Measurements from ENCODE around the gene CAV1.
A peak's percentile ranks its signal among the peaks of the same experiment; 100 is the strongest.
"Not testable (repeated sequence)": the region's sequence is repeated elsewhere in the genome, so short reads cannot be mapped to it uniquely, and the experiment has no call there.

Gene CAV1

DNA sequence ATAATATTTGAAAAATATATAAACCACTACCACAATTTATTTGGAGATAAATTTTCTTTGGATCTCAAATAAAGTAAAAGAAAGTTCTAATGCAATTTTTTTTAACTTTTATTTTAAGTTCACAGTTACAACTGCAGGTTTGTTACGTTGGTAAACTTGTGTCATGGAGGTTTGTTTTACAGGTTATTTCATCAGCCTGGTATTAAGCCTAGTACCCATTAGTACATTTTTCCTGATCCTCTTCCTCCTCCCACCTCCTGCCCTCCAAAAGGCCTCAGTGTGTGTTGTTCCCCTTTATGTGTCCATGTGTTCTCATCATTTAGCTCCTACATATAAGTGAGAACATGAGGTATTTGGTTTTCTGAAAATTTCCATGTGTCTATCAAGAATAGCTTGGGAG, 54.5 kb downstream of the CAV1 start:
- no peak for DNase-seq

DNA sequence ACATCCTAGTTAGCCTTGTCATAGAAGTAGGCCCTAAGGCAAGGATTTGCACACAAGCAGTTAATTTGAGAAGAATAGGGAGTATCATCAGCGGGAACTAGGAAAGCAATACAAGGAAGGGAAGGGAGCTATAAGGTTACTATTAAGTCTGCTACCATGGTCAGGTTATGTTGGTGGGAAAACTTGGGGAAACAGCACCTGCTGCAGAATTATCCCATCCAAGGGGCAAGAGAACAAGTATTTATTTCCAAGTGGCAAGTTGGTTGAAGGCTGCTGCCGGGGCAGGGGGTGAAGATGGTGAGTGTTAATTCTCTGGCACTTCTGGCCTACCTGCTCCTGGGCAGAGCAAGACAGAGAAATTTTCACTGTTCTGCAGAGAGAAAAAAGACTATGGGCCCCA, 55.0 kb downstream of the CAV1 start:
- DNase-seq = no peak

DNA sequence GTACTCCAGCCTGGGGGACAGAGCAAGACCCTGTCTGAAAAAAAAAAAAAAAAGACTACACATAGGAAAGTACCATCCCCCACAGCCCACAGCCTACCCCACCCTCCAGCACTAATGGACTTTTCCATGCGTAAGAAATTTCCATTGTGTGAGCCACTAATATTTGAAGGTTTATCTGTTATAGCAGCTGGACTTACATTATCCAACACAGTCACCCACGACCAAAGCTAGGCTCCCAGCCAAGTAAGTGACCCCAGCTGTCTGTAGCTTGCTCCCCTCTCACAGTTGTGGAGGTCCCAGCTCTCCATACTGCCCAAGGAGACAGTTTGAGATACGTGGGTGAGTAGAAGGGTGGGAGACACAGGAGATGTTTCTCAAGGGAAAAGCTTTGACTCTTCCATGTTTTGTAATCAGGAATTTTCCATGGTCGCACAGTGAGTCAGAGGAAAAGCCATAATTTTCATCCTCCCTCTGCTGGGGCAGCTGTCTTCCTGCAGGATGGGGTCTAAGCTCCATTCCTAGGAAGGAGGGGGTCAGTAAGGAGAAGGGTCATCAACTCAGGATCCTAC, 57.4 kb downstream of the CAV1 start:
- no peak for DNase-seq

DNA sequence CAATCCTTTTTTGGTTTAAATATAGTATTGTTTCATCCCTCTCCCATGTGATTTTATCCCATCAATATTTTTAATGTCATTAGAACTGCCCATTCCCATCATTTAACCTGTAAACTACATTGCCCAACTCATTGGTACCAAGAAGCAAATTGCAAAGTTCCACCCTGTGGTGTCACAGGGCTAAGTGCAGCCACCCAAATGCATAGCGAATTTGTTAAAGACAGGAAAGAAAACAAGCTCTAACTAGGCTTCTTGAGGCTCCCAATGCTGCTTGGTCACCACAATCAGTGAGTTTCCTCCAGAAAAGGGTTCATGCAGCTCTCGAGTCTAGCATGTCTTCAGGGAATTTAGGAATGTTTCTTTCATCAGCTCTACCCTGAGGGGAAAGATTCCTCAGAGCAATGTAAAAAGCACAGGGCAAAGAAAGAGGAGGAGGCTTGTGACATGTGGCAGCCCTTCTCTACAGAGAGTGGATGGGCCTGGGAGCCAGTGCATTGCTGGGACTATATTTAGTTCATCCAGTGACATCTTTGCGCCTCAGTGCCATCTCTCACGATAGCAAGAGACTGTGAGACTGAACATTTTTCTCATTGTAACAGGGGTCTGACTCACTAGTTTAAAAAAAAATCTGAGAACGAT, 58.1 kb downstream of the CAV1 start:
- DNase-seq = no peak

DNA sequence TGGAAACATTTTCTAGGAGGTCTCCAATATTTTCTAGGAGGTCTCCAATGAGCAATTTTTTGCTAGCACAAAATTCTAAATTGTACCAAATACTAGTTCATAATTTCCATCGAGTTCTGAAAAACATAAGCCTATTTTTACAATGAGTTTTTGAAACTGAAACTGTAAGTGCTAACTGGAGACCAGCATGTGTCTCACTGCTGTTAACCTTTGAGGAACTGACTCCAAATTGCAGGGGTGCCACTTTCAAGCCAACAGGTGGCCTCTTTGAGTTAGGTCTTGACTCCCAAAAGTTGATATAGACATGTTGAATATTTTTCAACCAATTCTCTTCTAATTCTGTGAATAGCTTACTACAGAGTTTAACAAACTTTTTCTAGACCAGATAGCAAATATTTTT, 58.8 kb downstream of the CAV1 start:
- no peak for DNase-seq

DNA sequence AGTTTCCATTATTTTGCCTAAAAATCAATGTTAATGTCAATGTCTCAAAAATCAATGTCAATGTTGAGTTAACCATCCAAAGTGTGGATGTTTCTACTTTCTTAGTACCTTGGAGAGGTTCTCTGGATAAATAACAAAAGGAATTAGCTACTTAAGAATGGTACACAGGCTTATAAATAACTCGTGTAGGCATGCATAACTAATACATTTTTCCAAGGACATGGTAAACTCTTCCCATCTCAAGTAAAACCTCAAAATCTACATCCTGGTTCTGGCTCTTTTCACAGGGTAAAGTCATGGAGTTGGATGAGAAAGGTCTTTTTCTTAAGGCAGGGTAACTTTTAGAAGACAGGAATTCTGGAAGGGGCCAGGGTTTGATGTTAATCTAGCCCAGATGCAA, 59.9 kb downstream of the CAV1 start:
- DNase-seq = no peak

DNA sequence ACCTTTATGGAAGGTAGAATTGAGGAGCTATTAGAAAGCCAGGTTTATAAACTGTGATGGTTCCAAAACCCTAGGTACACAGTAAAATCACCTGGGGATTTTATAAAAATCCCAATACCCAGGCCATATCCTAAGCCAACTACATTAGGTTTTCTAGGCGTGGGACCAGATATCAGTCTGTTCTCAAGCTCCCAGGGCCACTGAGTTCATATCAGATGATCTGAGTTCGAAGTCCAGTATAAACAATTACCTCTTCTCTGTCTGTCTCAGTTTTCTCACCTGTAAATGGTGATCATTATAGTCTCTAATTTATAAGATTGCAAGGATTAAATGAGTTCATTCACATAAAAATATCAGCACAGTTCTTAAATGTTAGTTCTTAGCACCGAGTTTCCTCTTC, 60.6 kb downstream of the CAV1 start:
- DNase-seq = no peak

DNA sequence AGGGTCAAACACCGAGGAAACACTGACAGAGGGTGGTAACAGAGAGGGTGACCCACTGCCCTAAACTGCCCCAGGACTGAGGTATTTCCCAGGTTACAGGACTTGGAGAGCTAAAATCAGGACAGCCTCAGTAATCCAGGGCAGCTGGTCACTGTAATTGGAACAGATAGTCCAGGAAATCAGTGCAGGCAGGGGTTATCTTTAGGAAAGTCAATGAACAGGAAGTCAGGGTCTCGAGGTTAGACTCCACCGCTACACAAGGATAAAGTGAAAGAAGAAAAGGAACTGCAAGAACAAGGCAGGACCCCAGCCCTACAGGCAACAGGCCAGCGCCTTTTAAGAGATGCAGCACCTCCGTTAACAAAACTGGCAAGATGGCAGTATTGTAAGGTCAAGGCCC, 61.1 kb downstream of the CAV1 start:
- no peak for DNase-seq

DNA sequence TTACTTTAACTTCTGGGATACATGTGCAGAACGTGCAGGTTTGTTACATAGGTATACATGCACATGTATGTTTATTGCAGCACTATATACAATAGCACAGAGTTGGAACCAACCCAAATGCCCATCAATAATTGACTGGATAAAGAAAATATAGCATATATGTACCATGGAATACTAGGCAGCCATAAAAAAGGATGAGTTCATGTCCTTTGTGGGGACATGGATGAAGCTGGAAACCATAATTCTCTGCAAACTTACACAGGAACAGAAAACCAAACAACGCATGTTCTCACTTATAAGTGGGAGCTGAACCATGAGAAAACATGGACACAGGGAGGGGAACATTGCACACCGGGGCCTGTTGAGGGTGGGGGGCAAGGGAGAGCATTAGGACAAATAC, 62.4 kb downstream of the CAV1 start:
- not testable (repeated sequence) for DNase-seq

DNA sequence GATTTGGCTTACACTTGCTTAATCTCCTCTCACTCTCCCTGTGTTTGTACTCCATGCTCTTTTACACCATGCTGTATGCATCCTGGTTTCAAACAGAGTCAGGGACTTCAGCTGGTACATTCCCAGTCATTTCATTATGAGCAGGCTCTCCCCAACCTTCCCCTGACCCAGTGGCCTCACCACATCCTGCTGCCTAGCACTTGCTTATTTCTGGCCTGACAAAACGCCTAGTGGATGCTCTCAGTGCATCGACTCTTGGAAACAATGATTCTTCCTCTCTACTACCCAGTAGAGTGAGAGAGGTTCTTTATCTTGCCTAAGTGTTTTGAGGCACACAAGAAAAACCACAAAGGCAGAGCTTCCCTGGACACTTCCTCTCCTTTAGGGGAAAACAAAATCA, 63.4 kb downstream of the CAV1 start:
- DNase-seq = peak in 1 of 56 donors; percentile 3

DNA sequence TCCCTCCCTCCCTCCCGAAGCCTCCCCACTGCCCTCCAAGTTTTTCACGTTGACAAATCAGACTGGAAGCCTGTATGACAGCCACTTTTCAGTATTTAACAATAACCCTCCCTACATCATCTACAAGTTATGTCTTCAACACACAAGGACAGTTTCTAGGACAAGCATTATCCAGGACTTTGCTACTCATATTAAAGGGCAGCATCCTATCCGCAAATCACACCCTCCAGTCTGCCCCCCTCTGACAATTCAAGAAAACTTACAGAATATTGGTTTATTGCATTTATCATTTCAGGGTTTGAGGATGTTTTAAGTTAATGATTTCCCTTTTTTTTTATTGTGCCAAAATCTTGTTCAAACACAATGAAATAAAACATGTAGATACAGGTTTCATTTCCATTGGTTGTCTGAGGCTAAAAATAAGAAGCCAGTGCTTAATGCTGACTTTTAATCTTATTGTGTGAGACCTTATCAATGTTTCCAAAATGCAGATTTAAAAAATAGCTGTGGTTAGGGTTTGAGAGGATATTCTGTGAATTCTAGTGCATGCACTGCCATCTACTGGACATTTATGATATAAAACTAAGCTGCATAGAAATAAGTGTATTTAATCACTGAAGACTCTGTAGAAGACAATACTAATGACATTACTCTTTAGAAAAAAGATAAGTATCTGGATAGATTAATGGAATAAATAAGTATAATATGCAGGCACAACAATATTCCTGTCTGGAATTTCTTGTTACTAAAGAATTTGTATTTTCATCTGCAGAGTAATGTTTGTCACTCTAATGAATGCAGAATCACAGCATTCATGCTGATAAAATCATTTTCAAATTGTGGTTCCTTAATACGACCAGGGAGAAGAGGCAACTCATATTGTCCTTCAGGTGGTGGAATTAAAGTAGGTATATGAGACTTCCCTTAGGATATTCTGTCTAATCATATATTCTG, 64.1 kb downstream of the CAV1 start:
- DNase-seq = peak in 1 of 56 donors; percentile 75

DNA sequence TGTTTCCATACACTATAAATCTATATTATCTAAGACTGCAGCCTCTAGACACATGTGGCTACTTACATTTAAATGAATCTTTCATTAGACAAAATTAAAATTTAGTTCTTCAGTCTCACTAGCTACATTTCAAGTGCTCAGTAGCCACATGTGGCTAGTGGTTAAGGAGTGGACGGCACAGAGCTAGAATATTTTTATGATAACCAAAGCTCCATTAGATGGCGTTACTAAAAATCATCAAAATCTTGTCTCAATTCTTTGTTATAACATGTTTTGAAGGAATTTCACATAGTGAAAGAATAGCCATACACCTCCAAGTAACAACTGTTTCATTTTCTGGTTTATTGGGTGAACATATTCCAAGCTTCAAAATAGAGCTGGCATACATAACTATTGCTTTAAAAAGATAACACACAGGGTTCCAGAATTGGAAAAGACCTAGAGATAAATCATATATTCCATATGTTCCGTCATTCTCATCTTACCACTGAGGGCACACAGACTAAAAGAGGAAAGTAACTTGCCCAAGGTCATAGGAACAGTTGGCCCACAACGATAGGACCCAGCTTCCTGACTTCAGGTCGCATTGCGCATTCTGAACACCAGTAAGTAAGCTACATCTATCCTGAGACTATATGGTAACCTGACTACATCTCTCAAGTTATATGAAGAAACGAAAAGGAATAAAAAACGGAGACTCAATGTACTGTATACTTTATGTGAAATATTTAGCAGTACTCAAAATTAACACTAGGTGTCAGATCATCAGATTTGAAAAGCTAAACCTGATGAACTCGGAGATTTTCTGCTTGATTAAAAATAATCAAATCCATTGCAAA, 66.6 kb downstream of the CAV1 start:
- DNase-seq = peak in 1 of 56 donors; percentile 13

DNA sequence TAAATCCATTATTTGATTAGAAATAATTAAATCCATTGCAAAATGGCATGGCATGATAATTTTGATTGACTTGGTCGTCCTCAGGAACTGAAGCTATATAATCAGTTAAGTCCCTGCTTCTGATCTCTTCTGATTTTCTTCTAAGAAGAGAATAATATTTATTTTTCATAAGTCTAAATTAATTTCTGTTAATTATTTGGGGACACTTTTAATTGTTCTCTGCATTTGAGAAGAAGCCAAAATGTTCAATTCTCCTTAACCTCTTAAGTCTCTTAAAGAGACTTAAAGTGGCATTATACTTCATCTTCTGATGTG, 67.2 kb downstream of the CAV1 start:
- no peak for DNase-seq

DNA sequence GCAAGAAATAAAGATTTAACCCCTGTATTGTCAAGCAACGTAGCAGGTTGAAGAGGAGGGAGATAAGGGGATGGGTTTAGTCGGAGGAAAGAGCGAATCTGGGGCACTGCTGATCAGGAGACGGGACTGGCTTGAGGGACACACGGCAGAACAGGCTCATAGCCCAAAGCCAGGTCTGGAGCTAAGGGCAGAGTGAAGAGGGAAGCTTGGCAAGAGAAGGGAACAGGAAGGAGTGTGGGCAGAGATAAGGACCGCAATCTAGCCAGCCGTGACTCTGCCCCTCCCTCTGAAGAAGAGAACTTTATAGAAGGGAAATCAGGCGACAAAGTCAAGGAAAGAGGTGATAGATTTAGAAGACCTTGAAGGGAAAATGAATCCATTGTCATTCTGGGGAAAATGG, 67.6 kb downstream of the CAV1 start:
- DNase-seq = no peak

DNA sequence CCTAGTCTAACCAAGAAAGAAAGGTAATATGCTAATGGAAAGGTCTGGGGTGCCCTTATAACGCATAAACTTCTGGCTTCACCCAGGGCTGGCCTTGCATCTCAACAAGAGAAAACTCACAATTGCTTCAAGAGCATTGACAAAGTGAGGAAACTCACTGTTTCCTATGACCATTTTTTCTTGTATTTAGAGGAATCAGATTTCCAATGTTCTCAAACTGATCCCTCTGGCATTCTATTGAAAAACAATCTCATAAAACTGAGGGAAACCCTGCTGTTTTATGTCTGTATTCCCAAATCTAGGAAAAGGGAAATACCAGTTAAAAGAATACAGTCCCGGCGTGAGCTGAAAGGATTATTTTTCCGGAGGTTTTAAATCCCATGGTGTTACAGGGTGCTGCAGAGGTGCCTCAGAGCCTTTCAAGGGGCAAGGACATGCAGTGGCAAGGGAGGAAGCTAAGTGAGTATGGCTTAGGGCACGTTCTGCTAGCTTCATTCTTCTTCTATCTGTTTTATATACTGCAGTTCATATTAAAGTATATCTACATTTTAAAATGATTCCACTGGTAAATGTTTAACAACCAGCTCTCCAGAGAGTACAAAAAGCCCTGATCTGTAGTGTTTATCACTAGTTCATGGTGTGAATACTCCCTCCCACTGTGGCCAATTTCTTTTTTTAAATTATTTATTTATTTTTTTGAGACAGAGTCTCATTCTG, 68.7 kb downstream of the CAV1 start:
- DNase-seq = no peak

DNA sequence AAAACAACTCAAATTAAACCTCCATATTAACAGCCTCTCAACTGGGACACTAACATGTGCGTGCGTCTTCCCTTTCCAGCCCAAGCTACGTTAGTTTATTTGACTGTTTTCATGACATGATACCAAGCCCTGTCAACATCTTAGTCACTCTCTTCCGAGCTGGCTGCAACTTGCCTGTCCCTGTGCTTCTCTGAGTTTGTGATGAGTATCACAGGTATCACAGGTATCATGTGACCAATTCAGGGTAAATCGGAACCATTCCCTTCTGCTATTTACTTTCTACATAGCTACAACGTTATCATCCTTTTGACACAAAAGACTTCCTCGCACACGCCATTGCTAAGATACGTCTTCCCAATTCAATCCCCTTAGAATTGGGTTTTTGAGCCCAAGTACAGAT, 70.2 kb downstream of the CAV1 start:
- DNase-seq = no peak

DNA sequence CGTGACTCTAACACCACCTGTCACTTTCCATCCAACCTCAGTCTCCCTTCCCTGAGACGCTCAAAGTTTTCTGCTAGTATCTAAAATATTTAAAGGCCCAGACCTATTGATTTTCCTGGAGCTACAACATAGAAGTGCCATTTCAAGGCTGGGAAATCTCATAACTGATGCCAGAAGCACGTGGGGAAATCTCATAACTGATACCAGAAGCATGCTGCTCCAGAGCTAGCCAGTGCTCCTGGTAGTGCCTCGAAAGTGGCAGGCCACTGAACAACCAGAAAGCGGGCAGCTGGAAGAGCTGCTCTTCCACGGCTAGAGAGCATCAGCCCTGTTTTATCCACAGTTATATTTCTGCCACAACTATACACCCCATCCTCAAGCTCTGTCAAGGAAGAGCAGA, 72.5 kb downstream of the CAV1 start:
- DNase-seq = no peak

DNA sequence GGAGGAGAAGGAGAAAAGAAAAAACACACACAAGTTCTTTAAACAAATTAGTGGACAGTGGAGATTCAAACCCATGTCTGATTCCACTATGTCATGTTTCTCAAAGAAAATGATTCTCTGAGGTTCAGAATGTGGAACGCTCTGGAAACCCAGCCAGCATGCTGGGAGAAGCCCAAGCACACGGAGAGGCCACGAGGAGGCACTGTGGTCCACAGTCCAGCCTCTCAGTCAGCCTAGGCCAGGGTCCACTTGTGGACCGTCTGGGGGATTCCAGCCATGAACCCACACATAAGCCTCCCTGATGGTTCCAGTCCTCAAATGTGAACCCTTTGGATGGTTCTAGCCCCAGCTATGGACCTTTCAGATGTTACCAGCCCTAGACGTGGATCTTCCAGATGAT, 73.4 kb downstream of the CAV1 start:
- DNase-seq = peak in 15 of 56 donors; percentile 1 to 56 (median 9)

DNA sequence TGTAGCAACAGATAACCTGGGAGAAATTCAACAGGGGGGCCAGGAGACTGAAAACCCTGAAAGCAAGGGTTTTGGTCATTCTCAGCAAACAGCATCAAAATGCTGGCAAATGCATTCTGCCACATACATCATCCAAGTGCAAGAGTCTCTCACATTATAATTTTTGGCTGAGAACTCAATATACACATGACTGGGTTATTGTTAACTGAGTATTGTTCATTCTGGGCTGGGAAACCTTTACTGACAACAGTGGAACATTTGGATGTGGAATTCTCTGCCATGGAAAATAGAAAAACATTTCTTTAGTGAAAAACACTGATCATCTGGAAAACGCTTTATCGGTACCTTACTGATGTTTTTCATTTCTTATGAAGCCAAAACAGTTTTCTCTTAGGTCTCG, 74.0 kb downstream of the CAV1 start:
- peak in 4 of 56 donors; percentile 3 to 41 (median 6) for DNase-seq

DNA sequence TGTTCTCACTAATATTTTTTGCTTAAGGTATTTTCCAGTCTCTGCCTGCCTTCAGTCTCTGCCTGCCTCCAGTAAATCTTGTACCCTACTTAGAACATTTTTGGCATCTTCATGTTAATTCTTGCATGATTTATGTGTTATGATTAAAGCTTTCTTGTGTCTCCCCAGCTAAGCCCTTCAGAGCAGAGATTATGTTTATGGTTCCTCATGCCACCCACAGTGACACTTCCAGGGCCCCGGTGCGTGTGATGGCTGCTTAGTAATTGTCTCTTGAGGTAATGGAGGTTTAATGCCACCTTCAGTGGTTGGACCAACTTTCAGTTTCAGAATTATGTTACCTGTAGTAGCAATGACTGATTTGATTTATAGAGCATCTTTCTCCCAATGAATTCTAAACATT, 76.6 kb downstream of the CAV1 start:
- no peak for DNase-seq

DNA sequence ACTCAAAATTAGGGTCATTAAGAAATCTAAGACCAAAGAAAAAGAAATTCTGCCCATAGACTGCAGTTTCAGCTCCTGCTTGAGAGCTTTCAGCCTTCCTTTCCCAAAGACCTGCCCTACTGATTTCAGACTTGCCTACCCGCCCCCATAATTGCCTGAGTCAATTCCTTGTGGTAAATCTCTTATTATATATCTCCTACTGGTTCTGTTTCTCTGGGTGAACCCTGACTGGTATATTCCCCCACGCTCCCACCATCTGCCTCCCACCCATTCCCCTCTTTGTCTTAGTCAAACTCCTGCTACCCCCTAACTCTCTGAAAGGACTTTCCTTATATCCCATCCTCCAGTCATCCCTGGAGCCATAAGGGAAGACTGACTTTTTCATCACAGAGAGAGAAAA, 82.5 kb downstream of the CAV1 start:
- no peak for DNase-seq
